Choroid plexus epithelial cell (primary cell): ENCODE measurements around the gene CROCC2.

Experiments
- DNase-seq: peaks from one replicate; pipeline ENCODE4 v3.0.0-alpha.2; 2010; ENCODE audit warnings: low read depth
- H3K4me3 ChIP-seq: 2 replicates; pipeline ENCODE4 v1.5.1; 2011; ENCODE audit warnings: low read depth, mild to moderate bottlenecking, control low read depth, low read length, moderate library complexity
- CTCF ChIP-seq: conservative IDR thresholded peaks from 2 replicates; pipeline ENCODE4 v1.5.1; 2011; ENCODE audit warnings: low read depth, mild to moderate bottlenecking, control low read depth, inconsistent platforms, low read length, moderate library complexity

Gene CROCC2

GRCh38 chr2:241038374-241039180 is 132.4 kb downstream of the CROCC2 start:
- no peak overlapping the region for H3K4me3 ChIP-seq
- DNase-seq = no peak
- TF ChIP-seq CTCF = no peak

- H3K4me3 ChIP-seq = no peak overlapping the region
- no peak for TF ChIP-seq CTCF
- DNase-seq = no peak
These were observed 133.3 kb downstream of the CROCC2 start for GRCh38 chr2:241039416-241039815.

GRCh38 chr2:241040081-241040803 is 134.1 kb downstream of the CROCC2 start:
- no peak for DNase-seq
- no peak overlapping the region for H3K4me3 ChIP-seq
- TF ChIP-seq CTCF = no peak

- no peak for TF ChIP-seq CTCF
- no peak for DNase-seq
- no peak overlapping the region for H3K4me3 ChIP-seq
These were observed 135.5 kb downstream of the CROCC2 start for GRCh38 chr2:241041589-241042158.
